Measurements from ENCODE around the gene KLF11. TPM values are rescaled to one million over a fixed set of nuclear protein-coding genes. Genes with fewer than 3 reads are reported as not detected.

KLF11 gene
- total RNA-seq, 2 donors from 2014 or later: 9.3 to 13.1 TPM

DNA sequence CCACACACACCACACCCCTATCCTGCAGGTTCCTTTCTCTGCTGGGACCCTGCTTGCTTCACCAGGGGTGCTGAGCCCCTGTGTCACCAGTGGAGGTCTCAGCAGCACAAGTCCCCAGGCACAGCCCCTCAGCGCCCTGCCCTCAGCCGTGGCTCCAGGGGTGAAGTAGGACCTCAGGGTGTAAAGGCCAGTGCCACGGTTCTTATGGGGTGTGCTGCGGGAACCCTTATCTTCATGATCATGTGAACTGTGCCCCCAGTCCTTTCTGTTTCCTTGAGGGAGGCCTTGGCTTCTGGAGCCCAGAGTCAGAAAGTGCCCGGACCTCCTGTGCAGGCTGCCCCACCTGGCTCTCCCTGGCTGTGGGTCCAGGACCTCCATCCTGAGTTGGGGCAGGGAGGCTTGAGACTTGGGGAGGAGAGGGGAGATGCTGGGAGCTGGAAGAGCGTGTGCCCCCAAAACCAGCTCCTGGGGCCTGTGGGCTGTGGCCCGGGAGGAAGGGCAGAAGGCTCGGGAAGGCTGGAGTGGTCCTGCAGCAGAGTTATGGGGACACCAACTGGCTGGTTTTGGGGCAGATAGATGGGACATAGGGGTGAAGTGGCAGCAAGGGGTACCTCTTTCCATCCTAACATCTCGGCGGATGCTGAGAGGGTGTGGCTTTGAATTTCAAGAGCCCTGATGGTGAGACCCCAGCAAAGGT is 20.2 kb upstream of the KLF11 start:
- TF ChIP-seq, protein P1, sequence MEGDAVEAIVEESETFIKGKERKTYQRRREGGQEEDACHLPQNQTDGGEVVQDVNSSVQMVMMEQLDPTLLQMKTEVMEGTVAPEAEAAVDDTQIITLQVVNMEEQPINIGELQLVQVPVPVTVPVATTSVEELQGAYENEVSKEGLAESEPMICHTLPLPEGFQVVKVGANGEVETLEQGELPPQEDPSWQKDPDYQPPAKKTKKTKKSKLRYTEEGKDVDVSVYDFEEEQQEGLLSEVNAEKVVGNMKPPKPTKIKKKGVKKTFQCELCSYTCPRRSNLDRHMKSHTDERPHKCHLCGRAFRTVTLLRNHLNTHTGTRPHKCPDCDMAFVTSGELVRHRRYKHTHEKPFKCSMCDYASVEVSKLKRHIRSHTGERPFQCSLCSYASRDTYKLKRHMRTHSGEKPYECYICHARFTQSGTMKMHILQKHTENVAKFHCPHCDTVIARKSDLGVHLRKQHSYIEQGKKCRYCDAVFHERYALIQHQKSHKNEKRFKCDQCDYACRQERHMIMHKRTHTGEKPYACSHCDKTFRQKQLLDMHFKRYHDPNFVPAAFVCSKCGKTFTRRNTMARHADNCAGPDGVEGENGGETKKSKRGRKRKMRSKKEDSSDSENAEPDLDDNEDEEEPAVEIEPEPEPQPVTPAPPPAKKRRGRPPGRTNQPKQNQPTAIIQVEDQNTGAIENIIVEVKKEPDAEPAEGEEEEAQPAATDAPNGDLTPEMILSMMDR (conservative IDR thresholded peaks at IDR 0.05): no peak
- H3K4me3 Mint-ChIP-seq: no peak overlapping the region
- no peaks in the 10 kb centered on the region for H3K36me3 Mint-ChIP-seq (ENCODE audit: low read depth)
- WGBS, 2 experiments (ENCODE audit: insufficient coverage in 1 of 2, insufficient read length in 1 of 2): 91 to 94% methylated on average over 5 to 10 of the region's 10 CpGs
- no peak overlapping the region for H3K27ac Mint-ChIP-seq
- H3K36me3 ChIP-seq (ENCODE audit: control insufficient read depth, insufficient read depth, low read length): no peaks in the 10 kb centered on the region
- H3K27me3 Mint-ChIP-seq (ENCODE audit: insufficient read depth): no peaks in the 10 kb centered on the region
- H3K4me1 Mint-ChIP-seq: peaks cover 3% of the 10 kb centered on the region
- DNase-seq: no peak
- H3K9me3 Mint-ChIP-seq: no peaks in the 10 kb centered on the region
- no peak overlapping the region for H3K27ac ChIP-seq (ENCODE audit: low read depth, low read length)
- H3K4me1 ChIP-seq (ENCODE audit: control insufficient read depth, insufficient read depth, low read length): no peaks in the 10 kb centered on the region
- no peaks in the 10 kb centered on the region for H3K27me3 ChIP-seq (ENCODE audit: control insufficient read depth, insufficient read depth, low read length, poor library complexity, severe bottlenecking)
- no peak overlapping the region for H3K4me3 ChIP-seq (ENCODE audit: low read length)
- no peaks in the 10 kb centered on the region for H3K9me3 ChIP-seq (ENCODE audit: control insufficient read depth, low read length)
- no peak overlapping the region for H3K9ac ChIP-seq (ENCODE audit: extremely low read depth, low read length, poor library complexity, severe bottlenecking)

DNA sequence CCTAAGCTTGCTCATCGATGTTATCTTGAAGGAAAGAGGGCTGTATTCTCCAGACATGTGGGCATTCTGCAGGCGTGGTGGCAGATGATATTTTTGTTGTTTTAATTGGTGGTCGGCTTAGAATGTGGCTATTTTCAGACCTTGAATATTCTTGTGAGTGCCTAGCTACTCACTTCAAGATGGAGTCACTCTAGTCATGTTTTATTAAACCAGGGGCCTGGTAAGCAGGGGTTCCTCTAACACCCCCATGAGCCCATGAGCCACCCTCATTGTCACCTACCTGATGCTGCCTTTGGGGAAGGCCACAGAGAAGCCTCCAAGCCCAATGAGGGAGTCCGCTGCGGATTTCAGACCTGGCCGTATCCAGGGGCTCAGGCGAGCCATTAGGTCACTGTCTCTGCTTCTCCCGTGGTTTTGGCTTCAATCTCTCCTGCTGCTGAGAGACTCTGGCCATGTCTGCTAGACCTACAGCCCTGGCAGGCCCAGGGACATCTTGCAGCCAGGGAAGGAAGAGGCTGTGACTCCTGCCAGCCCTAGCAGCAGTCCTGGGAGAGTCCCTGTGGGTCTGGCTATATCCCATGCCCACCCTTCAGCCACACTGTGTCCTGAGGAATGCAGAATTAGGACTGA is 16.3 kb upstream of the KLF11 start:
- 87 to 92% methylated on average over 8 of the region's 8 CpGs for WGBS, 2 experiments (ENCODE audit: insufficient coverage in 1 of 2, insufficient read length in 1 of 2)
- Mint-ChIP-seq H3K36me3 (ENCODE audit: low read depth) (no peaks in the 10 kb centered on the region), H3K27ac (no peak overlapping the region), H3K9me3 (no peaks in the 10 kb centered on the region), H3K4me3 (no peak overlapping the region), H3K4me1 (peaks cover 9% of the 10 kb centered on the region), H3K27me3 (ENCODE audit: insufficient read depth) (no peaks in the 10 kb centered on the region)
- DNase-seq: no peak
- Histone ChIP-seq H3K27ac (ENCODE audit: low read depth, low read length) (no peak overlapping the region), H3K9me3 (ENCODE audit: control insufficient read depth, low read length) (no peaks in the 10 kb centered on the region), H3K4me3 (ENCODE audit: low read length) (no peak overlapping the region), H3K27me3 (ENCODE audit: control insufficient read depth, insufficient read depth, low read length, poor library complexity, severe bottlenecking) (no peaks in the 10 kb centered on the region), H3K9ac (ENCODE audit: extremely low read depth, low read length, poor library complexity, severe bottlenecking) (no peak overlapping the region), H3K36me3 (ENCODE audit: control insufficient read depth, insufficient read depth, low read length) (no peaks in the 10 kb centered on the region), H3K4me1 (ENCODE audit: control insufficient read depth, insufficient read depth, low read length) (peaks cover 9% of the 10 kb centered on the region)
- TF ChIP-seq, protein P1 (conservative IDR thresholded peaks at IDR 0.05): no peak

DNA sequence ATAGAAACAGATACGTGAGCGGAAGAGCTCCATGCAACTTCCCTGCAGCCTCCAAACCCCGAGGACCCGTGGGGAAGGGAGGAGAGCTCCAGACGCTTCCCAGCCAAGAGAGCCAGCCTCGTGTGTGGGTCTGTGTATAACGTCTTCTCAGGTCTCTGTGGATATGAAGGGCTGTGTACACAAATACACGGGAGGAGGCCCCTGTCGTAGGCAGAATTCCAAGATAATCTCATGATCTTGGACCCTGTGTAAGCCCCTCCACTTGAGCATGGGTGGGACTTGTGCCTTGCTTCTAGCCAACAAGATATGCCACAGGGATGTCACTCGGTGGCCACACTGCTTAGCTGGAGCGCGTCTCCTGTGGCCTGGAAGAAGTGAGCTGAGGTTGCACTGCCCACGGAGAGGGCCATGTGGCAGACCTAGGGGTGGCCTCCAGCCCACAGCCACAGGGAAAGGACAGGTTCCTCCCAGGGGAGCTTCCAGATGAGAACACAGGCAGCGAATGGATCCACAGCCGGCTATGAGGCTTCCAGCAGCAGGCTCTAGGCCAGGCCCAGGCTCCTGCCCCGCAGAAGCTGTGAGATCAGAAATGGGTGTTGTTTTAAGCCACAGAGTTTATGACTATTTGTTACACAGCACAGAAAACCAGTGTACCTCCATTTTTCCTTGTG is 15.6 kb upstream of the KLF11 start:
- H3K4me3 Mint-ChIP-seq: no peak overlapping the region
- DNase-seq: no peak
- Histone ChIP-seq H3K4me1 (ENCODE audit: control insufficient read depth, insufficient read depth, low read length) (peaks cover 9% of the 10 kb centered on the region), H3K9me3 (ENCODE audit: control insufficient read depth, low read length) (no peaks in the 10 kb centered on the region), H3K36me3 (ENCODE audit: control insufficient read depth, insufficient read depth, low read length) (no peaks in the 10 kb centered on the region), H3K27ac (ENCODE audit: low read depth, low read length) (no peak overlapping the region), H3K9ac (ENCODE audit: extremely low read depth, low read length, poor library complexity, severe bottlenecking) (no peak overlapping the region), H3K4me3 (ENCODE audit: low read length) (no peak overlapping the region), H3K27me3 (ENCODE audit: control insufficient read depth, insufficient read depth, low read length, poor library complexity, severe bottlenecking) (no peaks in the 10 kb centered on the region)
- no peak overlapping the region for H3K27ac Mint-ChIP-seq
- H3K9me3 Mint-ChIP-seq: no peaks in the 10 kb centered on the region
- TF ChIP-seq, protein P1 (conservative IDR thresholded peaks at IDR 0.05): no peak
- no peaks in the 10 kb centered on the region for H3K36me3 Mint-ChIP-seq (ENCODE audit: low read depth)
- peaks cover 9% of the 10 kb centered on the region for H3K4me1 Mint-ChIP-seq
- 94 to 100% methylated on average over 14 to 16 of the region's 16 CpGs for WGBS, 2 experiments (ENCODE audit: insufficient coverage in 1 of 2, insufficient read length in 1 of 2)
- H3K27me3 Mint-ChIP-seq (ENCODE audit: insufficient read depth): no peaks in the 10 kb centered on the region
